Measurements from ENCODE around the gene PDE4C.
A peak's percentile ranks its signal among the peaks of the same experiment; 100 is the strongest.

The PDE4C gene

DNA sequence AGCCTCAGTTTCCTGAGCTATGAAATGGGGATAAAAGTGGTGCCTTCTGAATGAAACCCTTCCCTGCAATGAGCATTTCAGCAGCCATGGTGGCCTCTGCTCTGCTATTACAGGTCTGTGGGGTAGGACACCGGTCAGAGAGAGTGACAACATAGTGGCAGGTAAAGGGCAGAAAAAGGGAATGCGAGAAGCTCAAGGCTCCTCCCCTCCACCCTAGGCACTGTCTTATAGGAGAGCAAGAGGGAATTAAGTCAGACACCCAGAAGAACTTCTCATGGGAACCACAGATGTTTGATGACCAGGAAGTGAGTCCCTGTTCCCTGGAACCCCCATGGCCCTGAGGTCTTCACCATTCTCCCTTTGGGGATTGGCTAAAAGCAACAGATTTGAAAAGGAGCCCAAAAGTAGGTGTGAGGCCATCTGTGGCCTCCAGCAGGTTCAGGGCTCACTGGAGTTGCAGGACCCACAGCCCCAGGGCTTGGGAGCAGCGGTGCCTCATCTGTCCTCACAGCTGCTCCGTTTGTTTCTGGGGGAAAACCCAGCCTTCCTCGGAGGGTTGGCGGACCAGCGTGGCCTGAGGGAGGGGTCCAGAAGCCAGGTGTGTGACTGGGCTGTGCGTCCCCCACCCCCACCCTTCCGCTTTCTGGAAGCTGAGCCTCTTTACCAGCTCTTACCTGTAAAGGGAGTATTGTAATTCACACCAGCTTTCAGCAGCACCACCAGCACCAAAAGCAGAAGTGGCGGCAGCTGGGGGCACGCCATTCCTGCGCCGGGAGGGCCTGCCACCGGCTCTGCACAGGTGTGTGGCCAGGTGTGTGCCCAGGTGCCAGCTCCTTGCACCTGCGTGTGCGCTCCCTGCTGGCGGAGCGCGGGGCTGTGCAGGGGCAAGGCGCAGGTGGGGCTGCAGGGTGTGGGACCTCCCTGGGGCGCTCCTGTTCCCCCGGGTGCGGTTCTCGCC lies 28.6 kb upstream of the PDE4C start:
- DNase-seq: no peak

DNA sequence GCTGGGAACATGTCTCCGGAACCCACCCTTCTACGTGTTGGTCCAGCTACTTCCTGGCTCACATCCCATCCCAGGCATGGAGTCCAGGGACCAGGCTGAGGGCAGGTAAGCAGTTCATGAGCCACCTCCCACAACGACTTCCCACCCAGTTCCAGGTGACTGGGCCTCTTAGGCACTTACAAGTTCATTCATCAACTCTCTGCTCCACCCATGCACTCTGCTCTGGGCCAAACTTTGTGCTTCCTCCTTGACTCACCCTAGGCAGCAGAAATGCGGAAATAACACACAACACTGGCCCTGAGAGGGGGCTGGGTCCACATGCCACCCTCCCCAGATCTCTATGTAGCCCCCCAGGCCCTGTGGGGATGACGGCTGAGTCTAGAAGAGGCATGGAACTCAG lies 27.5 kb upstream of the PDE4C start:
- no peak for DNase-seq

DNA sequence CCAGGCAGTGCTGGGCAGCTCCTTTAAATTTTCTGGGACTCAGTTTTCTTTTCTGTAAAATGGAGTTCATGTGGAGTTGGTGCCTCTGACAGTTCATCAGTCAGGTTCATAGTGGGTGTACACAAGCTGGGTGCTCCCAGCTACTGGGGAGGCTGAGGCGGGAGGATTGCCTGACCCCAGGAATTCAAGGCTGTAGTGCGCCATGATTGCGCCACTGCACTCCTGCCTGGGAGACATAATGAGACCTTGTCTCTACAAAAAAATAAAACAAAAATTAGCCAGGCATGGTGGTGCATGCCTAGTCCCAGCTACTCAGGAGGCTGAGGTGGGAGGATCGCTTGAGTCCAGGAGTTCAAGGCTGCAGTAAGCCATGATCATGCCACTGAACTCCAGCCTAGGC lies 26.9 kb upstream of the PDE4C start:
- no peak for DNase-seq

DNA sequence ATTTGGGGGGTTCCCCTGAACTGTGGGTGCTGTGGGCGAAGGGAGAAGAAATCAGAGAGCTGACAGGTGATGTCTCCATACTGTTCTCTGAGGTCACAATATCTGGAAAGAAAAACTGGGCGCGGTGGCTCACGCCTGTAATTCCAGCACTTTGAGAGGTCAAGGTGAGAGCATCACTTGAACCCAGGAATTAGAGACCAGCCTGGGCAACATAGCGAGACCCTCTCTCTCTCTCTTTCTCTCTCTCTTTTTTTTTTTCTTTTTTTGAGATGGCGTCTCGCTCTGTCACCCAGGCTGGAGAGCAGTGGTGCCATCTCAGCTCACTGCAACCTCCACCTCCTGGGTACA lies 26.1 kb upstream of the PDE4C start:
- no peak for DNase-seq

DNA sequence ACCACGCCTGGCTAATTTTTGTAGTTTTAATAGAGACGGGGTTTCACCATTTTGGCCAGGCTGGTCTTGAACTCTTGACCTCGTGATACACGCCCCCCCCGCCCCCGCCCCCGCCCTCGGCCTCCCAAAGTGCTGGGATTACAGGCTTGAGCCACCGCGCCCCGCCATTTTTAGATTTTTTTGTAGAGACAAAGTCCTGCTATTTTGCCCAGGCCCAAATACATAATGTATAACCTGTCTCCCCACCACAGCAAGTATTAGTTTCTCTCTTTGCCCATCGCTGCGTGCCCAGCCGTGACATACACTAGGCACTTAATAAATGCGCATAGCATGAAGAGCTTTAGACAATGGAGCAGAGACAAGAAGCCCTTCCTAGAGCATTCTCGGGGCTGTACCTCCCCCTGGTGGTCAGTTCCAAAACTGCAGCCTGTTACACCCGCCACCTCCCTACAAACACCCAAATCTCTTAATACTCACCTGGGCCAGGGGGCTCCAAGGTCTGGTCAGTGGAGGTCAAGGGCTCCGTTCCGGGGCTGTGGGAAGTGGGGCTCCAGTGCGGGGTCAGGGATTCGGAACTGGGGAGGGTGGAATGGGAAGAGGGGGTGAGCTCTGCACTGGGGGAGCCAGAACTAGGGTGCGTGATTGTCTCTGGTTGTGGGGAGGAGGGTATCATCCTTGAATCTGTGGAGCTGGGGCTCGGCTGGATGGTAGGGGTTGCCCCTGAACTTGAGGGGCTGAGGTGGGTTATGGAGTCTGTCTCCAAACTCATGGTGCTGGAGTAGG lies 25.5 kb upstream of the PDE4C start:
- DNase-seq: peak in 48 of 56 donors; percentile 14 to 88 (median 48)

DNA sequence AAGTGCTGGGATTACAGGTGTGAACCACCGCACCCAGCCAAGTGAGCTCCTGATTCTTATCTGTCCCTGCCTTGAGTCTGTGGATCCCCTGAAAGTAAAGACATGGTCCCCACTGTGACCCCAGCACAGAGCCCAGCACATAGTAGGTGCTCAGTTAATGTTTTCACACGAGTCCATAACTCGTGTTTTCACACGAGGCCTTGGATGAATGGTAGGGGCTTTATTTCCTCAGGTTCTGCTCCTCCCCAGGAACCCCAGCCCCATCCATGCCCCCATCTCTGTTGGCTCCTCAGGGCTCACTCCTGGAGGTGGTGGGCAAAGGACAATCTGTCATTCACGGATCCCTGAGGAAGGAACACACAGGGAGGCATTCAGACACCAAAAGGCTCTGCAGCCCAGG lies 23.6 kb upstream of the PDE4C start:
- no peak for DNase-seq

DNA sequence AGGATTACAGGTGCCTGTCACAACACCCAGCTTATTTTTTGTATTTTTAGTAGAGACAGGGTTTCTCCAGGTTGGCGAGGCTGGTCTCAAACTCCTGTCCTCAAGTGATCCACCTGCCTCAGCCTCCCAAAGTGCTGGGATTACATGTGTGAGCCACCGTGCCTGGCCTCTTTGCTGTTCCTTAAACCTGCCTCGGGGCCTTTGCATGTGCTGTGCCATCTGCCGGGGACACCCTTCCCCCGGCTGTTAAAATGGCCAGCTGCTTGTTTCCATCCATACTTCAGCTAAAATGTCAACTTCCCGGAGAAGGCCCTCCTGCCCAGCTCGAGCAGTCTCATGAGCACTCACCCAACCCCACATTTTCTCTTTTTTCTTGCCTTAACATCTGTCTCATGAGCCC lies 19.1 kb upstream of the PDE4C start:
- DNase-seq: no peak

DNA sequence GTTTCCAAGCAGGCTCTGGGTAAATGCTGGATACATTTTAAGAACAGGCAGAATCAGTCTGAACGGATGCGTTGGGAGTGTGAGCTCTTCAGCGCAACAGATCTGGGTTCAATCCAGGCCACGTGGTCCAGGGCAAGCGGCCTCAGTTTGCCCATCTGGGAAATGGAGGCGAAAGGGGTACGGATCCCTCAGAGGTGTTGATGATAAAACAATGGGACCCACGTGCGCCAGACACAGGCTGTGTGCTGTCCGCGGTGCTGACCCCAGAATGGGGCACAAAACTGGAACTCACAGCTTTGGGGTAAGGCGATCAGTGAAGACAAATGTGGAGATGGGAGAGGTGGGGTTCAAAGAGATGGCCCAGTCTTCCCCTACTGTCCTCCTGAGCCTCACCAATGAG lies 13.1 kb upstream of the PDE4C start:
- DNase-seq: no peak

DNA sequence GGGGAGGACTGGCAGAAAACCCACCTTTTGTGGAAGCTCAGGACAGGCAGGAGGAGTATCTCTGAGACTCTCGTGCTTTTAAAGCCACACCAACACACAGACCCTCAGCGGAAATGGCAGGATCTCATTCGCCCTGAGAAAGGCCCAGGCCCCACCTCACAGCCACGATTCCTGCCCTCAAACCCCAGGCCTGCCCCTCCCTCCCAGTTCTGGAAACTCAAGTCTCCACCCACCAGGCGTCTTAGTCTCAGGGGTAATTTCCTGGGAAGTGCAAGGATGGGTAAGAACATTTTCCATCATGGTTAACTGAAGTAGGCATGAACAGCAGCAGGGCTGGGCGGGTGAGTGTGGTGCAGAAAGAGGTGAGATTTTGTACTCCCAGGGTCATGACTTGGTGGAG lies 8.0 kb upstream of the PDE4C start:
- DNase-seq: no peak

DNA sequence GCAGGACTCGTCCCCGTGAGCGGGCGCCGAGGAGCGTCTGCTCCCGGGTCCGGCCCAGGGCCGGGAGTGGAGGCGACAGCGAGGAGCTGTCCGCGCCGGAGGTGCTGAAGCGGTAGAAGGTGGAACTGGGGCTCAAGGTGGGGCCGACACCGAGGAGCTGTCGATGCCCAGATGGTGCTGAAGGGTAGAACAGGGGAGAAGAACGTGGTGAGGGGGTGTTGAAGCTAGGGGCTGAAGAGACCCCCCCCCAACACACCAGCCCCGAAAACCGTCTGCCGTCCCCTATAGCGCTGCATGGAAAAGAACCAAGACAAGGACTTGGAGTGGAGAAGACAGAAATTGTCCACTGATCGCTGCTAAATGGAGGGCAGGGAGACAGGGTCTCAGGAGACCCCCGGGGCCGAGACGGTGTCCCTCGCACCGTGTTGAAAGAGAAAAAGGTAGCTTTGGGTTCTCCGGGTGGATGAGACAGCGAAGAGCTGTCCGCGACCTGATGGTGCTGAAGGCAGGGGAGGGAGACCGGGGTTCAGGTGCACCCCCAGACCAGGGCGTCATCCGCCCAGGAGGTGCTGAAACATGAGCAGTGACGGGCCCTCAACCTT lies 7.1 kb upstream of the PDE4C start:
- peak in 2 of 56 donors; percentile 10 to 11 for DNase-seq

DNA sequence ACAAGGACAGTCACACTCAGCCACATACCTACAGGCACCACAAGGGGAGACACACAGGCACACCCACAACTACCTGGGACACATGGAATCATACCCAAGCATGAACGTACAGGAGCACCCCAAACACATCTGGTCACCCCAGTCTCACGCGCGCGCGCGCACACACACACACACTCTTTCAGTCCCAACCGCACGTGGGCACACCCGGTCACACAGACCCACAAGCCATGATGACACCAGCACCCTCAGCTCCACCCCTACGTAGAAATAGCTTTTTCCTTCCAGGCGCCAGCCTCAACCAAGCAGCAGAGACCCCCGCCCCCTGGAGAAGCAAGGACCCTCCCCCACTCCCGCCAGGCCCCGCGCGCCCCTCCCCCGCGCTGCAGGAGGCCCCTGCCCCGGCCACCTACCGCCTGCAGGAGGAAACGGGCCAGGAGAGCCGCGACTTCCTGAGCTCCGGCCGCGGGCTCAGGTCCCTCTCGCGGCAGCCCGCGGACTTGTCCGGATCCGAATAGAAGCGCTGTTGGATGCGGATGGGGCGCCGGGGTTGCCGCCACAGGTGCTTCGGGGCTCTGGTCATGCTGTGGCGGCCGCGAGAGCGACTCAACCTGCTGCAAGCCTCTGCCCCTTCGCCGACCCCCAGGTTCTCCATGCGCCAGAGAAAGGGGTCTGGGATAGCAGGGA lies 6.4 kb upstream of the PDE4C start:
- peak in 1 of 56 donors; percentile 22 for DNase-seq

DNA sequence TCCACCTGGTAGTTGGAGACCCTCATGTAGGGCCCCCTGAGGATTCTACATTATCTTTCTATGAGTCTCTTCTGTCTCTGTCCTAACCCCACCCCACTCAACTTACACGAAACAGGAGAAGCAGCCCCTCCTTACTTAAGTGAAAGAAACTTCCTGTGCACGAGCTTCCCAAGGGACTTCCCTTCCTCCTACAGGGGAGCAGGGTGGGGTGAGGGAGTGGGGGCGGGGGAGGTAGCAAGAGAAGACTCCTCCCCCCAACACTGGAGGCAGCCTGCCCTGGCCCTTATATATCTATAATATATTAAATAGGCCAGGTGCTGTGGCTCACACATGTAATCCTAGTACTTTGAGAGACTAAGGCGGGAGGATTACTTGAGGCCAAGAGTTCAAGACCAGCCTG lies 5.5 kb upstream of the PDE4C start:
- peak in 1 of 56 donors; percentile 21 for DNase-seq

DNA sequence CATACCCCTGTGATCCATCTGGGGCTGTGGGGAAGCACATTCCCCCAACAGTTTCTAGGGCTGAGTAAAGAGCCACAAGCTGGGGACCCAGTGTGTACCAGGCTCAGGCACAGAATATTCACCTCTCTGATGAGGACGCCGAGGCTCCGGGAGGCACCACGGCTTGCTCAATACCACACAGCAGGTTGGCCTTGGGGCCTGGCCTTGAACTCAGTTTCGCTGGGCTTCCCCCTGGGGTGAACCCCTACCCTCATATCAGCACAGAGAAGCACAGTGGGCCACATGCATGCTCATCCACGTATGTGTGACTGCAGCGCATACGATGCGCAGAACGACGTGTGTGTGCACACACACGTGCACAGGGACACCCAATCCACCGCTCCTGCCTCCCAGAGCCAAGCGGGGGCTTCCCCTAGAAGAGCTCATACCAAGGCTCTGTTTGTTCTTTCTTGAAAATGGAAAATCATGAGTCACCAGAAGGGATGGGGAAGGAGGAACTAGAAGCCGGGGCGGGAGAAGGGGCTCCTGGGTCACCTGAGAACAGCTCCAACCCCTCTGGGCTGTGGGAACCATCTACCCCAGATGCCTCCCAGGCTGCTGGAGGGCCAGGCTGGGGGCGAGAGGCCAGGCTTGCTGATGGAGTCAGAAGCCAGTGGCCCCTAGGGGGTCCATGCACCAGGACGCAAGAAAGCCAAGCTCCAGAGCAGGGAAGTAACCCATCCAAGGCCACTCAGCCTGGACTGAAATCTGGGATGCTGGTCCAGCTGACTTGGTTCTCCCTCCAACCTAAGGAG lies 4.9 kb upstream of the PDE4C start:
- DNase-seq: peak in 33 of 56 donors; percentile 5 to 77 (median 25)

DNA sequence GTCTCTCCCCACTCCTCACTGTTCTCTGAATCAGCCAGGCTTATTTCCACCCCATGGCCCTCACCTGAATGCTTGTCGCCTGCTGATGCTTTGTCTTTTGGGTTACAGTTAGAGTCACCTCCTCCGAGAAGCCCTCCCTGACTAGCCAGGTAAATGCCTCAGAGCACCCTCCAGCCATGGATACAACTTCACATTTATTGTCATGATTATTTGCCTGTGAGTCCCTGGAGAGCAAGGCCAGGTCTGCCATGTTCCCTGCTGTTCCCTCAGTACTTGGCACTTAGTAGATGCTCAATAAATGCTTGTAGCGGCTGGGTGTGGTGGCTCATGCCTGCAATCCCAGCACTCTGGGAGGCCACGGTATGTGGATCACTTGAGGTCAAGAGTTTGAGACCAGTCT lies 3.7 kb upstream of the PDE4C start:
- DNase-seq: no peak

DNA sequence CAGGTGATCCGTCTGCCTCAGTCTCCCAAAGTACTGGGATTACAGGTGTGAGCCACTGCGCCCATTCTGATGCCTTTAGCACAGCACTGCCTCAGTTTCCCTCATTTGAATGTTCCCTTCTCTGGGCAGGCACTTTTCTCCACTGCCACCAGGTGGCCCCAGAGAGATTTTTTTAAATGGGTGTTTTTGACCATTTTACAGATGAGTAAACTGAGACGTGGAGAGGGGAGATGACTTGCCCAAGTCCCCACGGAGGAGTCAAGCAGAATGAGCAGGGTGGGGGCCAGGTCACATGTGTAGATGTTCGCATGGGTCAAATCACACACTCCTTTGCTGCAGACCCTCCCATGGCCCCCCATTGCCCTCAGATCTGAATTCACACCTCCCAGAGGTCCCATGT lies 3.2 kb upstream of the PDE4C start:
- no peak for DNase-seq

DNA sequence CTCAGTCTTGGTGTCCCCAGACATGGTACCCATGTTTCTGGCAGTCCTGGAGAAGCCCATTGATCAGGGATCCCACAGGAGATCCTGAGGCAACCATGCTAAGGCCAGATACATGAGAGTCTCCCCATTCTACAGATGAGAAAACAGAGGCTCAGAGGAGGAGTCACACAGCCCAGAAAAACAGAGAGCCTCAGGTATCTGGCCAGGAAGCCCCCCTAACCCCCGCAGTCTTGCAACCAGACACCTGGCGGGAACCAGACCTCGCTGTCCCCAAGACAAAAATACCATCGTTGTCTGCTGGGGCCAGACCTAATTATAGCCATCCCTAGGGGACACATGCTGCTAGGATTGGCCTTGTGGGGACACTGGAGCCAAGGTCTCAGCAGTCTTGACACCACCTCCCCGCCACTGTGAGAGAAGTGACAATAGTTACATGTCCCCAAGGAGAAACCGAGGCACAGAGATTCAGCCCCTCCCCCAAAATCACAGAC lies 1.6 kb upstream of the PDE4C start:
- DNase-seq: no peak

DNA sequence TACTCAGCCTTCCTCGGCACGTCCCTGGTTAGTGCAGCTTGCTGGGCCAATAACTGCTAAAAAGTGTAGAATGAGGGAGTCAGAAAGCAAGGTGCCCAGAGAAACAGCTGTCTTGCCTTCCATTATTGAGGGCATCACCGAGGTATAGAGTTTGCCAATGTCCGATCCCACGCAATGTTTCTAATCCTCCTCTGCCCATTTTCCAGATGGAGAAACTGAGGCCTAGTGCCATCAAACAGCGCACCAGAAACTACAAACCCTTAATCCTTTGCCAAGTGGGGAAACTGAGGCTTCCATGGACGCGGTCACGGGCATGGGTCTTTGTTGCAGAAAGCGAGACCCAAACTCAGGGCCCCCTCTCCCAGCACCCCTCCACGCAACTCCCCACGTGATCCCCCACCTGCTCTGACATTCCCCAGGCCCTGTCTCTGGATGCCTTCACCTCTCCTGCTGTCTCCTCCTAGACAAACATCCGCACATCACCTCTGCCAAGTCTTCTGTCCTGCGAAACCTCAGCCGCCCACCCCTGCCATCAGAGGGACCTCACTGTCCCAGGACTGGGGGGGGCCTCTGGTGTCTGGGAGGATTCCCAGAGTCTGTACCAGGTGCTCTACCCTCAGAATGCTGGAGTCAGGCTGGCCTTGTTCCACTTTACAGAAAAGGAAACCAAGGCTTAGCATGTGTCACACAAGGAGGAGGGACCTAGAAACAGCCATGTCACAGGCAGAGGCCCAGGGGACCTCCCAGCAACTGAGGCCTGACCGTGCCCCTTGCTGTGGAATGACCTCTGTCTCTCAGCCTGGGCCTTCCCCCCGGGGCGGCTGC lies 930 bp upstream of the PDE4C start:
- no peak for DNase-seq

DNA sequence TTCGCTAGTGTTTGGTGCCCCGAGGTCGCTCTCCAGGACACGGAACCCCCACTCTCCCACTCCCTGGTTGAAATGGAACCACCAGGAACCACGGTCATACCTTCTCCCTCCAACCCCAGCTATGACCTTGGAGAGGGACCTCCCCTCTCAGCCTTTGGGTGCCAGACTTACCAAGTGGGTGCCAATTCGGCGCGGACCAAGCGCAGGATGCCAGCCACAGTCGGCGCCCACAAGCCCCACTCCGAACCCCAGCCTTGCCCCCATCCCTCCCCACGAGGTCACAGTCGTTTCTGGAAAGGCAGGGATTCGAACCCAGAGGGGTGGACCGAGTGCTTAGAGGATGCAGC lies 910 bp downstream of the PDE4C start:
- DNase-seq: peak in 1 of 56 donors; percentile 3

DNA sequence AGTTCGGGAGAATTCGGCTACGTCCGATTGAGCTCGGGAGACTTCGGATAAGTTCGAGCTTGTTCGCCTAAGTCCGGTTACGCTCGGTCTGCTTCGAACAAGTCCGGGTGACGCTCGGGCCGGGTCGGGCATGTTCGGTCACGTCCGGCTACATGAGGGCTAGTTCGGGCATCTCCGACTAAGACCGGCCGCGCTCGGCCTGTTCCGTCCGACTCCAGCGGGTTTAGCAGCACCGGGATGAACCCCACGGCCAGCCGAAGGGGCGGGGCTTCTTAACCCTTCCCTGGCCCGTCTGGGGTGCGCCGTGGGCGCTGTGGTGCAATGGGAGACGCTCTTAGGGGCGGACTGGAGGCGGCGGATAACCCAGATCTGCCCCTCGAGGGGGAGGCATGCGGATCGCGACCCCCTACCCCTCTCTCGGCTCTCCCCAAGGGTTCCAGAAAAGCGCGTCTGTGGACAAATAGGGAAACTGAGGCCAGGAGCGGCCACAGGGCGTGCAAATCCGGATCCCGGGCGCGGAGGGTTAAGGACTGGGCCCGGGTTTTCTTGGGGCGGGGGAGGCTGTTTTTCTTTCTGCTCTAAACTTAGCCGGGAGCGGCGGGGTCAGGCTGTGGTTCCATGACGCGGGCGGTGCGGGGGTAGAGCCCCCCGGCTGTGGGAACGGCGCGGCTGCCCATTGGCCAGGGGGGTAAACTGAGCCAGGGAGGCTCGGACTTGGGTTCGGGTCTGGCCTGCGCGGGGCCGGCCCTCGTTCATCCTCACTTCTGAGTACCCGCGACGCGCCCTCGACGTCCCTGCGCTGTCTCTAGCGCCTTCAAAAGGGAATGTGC lies 1.5 kb downstream of the PDE4C start:
- DNase-seq: peak in 55 of 56 donors; percentile 50 to 94 (median 83)
